ENCODE data around the gene CFAP126.

DNA sequence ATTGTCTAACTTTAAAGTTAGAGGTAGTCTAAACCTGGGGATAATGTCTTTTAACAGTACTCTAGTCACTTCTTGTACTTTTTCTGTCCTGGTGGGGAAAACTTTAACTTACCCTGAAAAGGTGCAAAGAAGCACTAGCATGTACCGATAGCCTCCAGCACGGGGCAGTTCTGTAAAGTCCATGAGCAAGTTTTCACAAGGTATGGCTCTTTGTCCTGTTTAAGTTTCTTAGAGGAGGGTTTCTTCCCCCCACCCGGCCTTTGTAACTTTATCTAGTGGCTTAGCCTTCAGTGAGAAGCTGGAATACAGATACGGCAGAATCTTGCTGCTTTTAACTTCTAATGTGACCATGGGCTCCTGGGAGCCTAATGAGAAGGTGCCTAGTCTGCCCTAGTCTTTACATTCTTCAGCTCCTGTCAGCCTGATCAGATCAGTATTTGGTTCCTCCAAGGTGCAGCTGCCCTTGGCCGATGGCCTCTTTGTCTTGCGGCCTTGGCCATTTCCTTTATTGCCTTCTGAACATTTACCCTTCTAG lies 39.8 kb upstream of the CFAP126 start:
- TF ChIP-seq EZH2 (IDR thresholded peaks at IDR 0.05; ENCODE audit: borderline replicate concordance, low read length): no peak
- TF ChIP-seq, protein P1, sequence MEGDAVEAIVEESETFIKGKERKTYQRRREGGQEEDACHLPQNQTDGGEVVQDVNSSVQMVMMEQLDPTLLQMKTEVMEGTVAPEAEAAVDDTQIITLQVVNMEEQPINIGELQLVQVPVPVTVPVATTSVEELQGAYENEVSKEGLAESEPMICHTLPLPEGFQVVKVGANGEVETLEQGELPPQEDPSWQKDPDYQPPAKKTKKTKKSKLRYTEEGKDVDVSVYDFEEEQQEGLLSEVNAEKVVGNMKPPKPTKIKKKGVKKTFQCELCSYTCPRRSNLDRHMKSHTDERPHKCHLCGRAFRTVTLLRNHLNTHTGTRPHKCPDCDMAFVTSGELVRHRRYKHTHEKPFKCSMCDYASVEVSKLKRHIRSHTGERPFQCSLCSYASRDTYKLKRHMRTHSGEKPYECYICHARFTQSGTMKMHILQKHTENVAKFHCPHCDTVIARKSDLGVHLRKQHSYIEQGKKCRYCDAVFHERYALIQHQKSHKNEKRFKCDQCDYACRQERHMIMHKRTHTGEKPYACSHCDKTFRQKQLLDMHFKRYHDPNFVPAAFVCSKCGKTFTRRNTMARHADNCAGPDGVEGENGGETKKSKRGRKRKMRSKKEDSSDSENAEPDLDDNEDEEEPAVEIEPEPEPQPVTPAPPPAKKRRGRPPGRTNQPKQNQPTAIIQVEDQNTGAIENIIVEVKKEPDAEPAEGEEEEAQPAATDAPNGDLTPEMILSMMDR (IDR thresholded peaks at IDR 0.05; ENCODE audit: low read length): no peak

Data from OCI-LY1 (cell line).